Liver (tissue), 9 donors: Measurements from ENCODE around the gene BRD3. TPM values are rescaled to one million over a fixed set of nuclear protein-coding genes. Genes with fewer than 3 reads are reported as not detected.

ENCODE experiments used
- DNase-seq: peaks from one replicate; pipeline ENCODE4 v3.0.0-alpha.2; 2017; ENCODE audit warnings: low spot score
- H3K27ac ChIP-seq, 2 donors: one replicate each; pipeline ENCODE4 v1.7.0; 2013; ENCODE audit warnings: inconsistent platforms in 2 of 2, low read length in 2 of 2, control low read depth in 1 of 2, low read depth in 1 of 2, mild to moderate bottlenecking in 1 of 2
- H3K27me3 ChIP-seq, 4 donors: one replicate each; pipeline versions ENCODE4 v1.6.1 to v1.7.0; 2013; ENCODE audit warnings: low read length in 3 of 4, inconsistent platforms in 1 of 4, mild to moderate bottlenecking in 1 of 4, moderate library complexity in 1 of 4; ENCODE audit not compliant: control insufficient read depth in 4 of 4, insufficient read depth in 4 of 4
- H3K36me3 ChIP-seq, 4 donors: one replicate each; pipeline versions ENCODE4 v1.6.1 to v1.7.0; 2013; ENCODE audit warnings: low read length in 3 of 4, mild to moderate bottlenecking in 3 of 4, low read depth in 1 of 4, moderate library complexity in 1 of 4; ENCODE audit not compliant: control insufficient read depth in 4 of 4, insufficient read depth in 3 of 4
- H3K4me1 ChIP-seq, 4 donors: one replicate each; pipeline versions ENCODE4 v1.6.1 to v1.7.0; 2013; ENCODE audit warnings: low read length in 3 of 4, mild to moderate bottlenecking in 3 of 4, moderate library complexity in 1 of 4; ENCODE audit not compliant: control insufficient read depth in 4 of 4, insufficient read depth in 4 of 4
- H3K4me3 ChIP-seq, 3 donors: one replicate each; pipeline versions ENCODE4 v1.6.1 to v1.7.0; 2013; ENCODE audit warnings: low read length in 3 of 3, control low read depth in 1 of 3, low read depth in 1 of 3, mild to moderate bottlenecking in 1 of 3
- H3K9ac ChIP-seq, 2 donors: one replicate each; pipeline ENCODE4 v1.7.0; 2013; ENCODE audit warnings: low read length in 2 of 2, mild to moderate bottlenecking in 2 of 2, moderate library complexity in 2 of 2, control low read depth in 1 of 2, low read depth in 1 of 2
- H3K9me3 ChIP-seq, 4 donors: one replicate each; pipeline versions ENCODE4 v1.6.1 to v1.7.0; 2013; ENCODE audit warnings: low read length in 3 of 4; ENCODE audit not compliant: control insufficient read depth in 4 of 4
- ATF3 ChIP-seq: IDR thresholded peaks from 2 replicates; pipeline ENCODE4 v1.6.1; 2016; ENCODE audit warnings: antibody characterized with exemption
- CTCF ChIP-seq: fragments of 150-350 bp; IDR thresholded peaks from 2 replicates; pipeline ENCODE4 v1.5.1; 2017; ENCODE audit warnings: improper control_type of control experiment, low read depth, low read length; ENCODE audit not compliant: missing input control
- EGR1 ChIP-seq, 2 donors: IDR thresholded peaks; 2 replicates each; pipeline ENCODE4 v1.6.1; 2016 to 2018; ENCODE audit warnings: antibody characterized with exemption in 2 of 2, low read depth in 2 of 2
- FOXA1 ChIP-seq: IDR thresholded peaks from 2 replicates; pipeline ENCODE4 v1.6.1; 2016; ENCODE audit warnings: antibody characterized with exemption
- FOXA2 ChIP-seq: IDR thresholded peaks from 2 replicates; pipeline ENCODE4 v1.6.1; 2016; ENCODE audit warnings: antibody characterized with exemption
- GABPA ChIP-seq, 2 donors: IDR thresholded peaks in 1 of 2; conservative IDR thresholded peaks in 1 of 2; 2 replicates each; pipeline ENCODE4 v1.6.1; 2016; ENCODE audit warnings: antibody characterized with exemption in 2 of 2, mild to moderate bottlenecking in 1 of 2, moderate library complexity in 1 of 2
- HNF4A ChIP-seq, 2 donors: conservative IDR thresholded peaks; 2 replicates each; pipeline ENCODE4 v1.6.1; 2016; ENCODE audit warnings: antibody characterized with exemption in 2 of 2, mild to moderate bottlenecking in 2 of 2
- HNF4G ChIP-seq: IDR thresholded peaks from 2 replicates; pipeline ENCODE4 v1.6.1; 2016; ENCODE audit warnings: antibody characterized with exemption
- JUND ChIP-seq, 2 donors: IDR thresholded peaks; 2 replicates each; pipeline ENCODE4 v1.6.1; 2016; ENCODE audit warnings: antibody characterized with exemption in 2 of 2
- MAX ChIP-seq: IDR thresholded peaks from 2 replicates; pipeline ENCODE4 v1.6.1; 2016; ENCODE audit warnings: antibody characterized with exemption
- NR2F2 ChIP-seq: IDR thresholded peaks from 2 replicates; pipeline ENCODE4 v1.6.1; 2016; ENCODE audit warnings: antibody characterized with exemption
- RAD21 ChIP-seq, 2 donors: IDR thresholded peaks; 2 replicates each; pipeline ENCODE4 v1.6.1; 2016; ENCODE audit warnings: antibody characterized with exemption in 2 of 2, mild to moderate bottlenecking in 2 of 2
- REST ChIP-seq: IDR thresholded peaks from 2 replicates; pipeline ENCODE4 v1.6.1; 2016; ENCODE audit warnings: antibody characterized with exemption, mild to moderate bottlenecking
- RXRA ChIP-seq, 2 donors: IDR thresholded peaks; 2 replicates each; pipeline ENCODE4 v1.6.1; 2017 to 2018; ENCODE audit warnings: antibody characterized with exemption in 2 of 2, mild to moderate bottlenecking in 1 of 2
- SP1 ChIP-seq: IDR thresholded peaks from 2 replicates; pipeline ENCODE4 v1.6.1; 2018; ENCODE audit warnings: antibody characterized with exemption, mild to moderate bottlenecking
- TAF1 ChIP-seq: conservative IDR thresholded peaks from 2 replicates; pipeline ENCODE4 v1.6.1; 2016; ENCODE audit warnings: antibody characterized with exemption, mild to moderate bottlenecking
- YY1 ChIP-seq: IDR thresholded peaks from 2 replicates; pipeline ENCODE4 v1.6.1; 2016; ENCODE audit warnings: antibody characterized with exemption, mild to moderate bottlenecking
- ZBTB33 ChIP-seq: IDR thresholded peaks from 2 replicates; pipeline ENCODE4 v1.6.1; 2016; ENCODE audit warnings: antibody characterized with exemption
- WGBS: extraction: QIAGEN DNeasy Blood & Tissue Kit; methylation state at CpG from one replicate; pipeline ENCODE4 v1.1.7; 2013; 5-methylcytosine and 5-hydroxymethylcytosine counted together
- polyA plus RNA-seq, 2 donors: library from polyadenylated mRNA; stranded (reverse) in 1 of 2; unstranded in 1 of 2; fragments of 200-250 nt in 1 of 2; fragments of >200 nt in 1 of 2; fragmentation: Nextera tagmentation in 1 of 2; extraction: Ambion mirVana in 1 of 2; gene quantifications; one replicate each; pipeline versions ENCODE4 v1.2.1 to v1.2.3, GENCODE V29; 2013 to 2015
- total RNA-seq, 2 donors: library from RNA; depleted of rRNA; stranded (reverse); fragments of >200 nt; gene quantifications; one replicate each; pipeline ENCODE4 v1.2.3, GENCODE V29; 2014
- donor health status: healthy.
- donor health status: healthy.
- donor health status: healthy.
- donor health status: healthy.
- donor health status: healthy.

Gene BRD3
- total and polyA plus RNA-seq, 4 donors = 7.2 to 17.7 (median 12.7) TPM

- no peak overlapping the region for H3K27ac ChIP-seq
- H3K4me3 ChIP-seq = no peak overlapping the region
- no peak for DNase-seq
- H3K4me1 ChIP-seq = peaks cover 5 to 38% (median 26%) of the 10 kb centered on the region in 4 donors
- peaks cover 9 to 30% (median 21%) of the 10 kb centered on the region in 4 donors for H3K36me3 ChIP-seq
- H3K27me3 ChIP-seq = no peaks in the 10 kb centered on the region
- no peak overlapping the region for H3K9ac ChIP-seq
- TF ChIP-seq GABPA (IDR thresholded peaks at IDR 0.05 in 1 of 2, conservative IDR thresholded peaks at IDR 0.05 in 1 of 2) = no peak
- TF ChIP-seq EGR1 (IDR thresholded peaks at IDR 0.05; ENCODE audit: low read depth in 2 of 2) = no peak
- TF ChIP-seq REST = no peak
- no peak for TF ChIP-seq FOXA1
- TF ChIP-seq NR2F2 = no peak
- no peak for TF ChIP-seq ZBTB33
- TF ChIP-seq RAD21 (IDR thresholded peaks at IDR 0.05) = no peak
- TF ChIP-seq ATF3 = no peak
- TF ChIP-seq SP1 = no peak
- TF ChIP-seq TAF1 = no peak
- TF ChIP-seq CTCF = no peak
- no peak for TF ChIP-seq FOXA2
- TF ChIP-seq HNF4G = no peak
- TF ChIP-seq HNF4A (conservative IDR thresholded peaks at IDR 0.05) = no peak
- no peak for TF ChIP-seq JUND (IDR thresholded peaks at IDR 0.05)
- no peak for TF ChIP-seq RXRA (IDR thresholded peaks at IDR 0.05)
- no peak for TF ChIP-seq YY1
- no peak for TF ChIP-seq MAX
- H3K9me3 ChIP-seq = no peaks in the 10 kb centered on the region
- 88% methylated on average over 26 of the region's 26 CpGs for WGBS
These were observed 21.8 kb downstream of the BRD3 start for GRCh38 chr9:134045841-134046544.
